Embryonic facial prominence (tissue), 1 donor: ENCODE data around the gene SLC35F1.

Experiments used
- DNase-seq: peaks from one replicate; pipeline ENCODE4 v3.0.0-alpha.2; 2016; ENCODE audit errors: extremely low spot score

The SLC35F1 gene

GRCh38 chr6:118197539-118197938, 290.5 kb downstream of the SLC35F1 start:
- no peak for DNase-seq

GRCh38 chr6:118198746-118199145, 291.7 kb downstream of the SLC35F1 start:
- DNase-seq, result no peak

DNA sequence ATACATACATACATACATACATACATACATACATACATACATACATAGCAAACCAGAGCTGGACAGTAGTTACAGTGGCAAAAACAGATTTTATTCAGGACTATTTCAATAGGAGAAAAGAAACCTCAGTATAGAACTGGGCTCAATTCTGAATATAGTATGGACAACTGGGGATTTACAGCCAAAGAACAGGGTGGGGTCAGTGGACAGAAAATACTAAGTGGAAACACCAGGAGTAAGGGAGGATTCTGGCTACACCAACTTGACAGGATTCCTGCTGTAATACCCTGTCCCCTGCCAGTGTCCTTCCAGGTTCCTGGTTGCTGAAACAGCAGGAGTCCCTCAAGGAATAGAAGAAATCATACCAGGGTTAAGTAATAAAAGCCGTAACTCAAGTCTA, 293.1 kb downstream of the SLC35F1 start:
- no peak for DNase-seq

- DNase-seq, result no peak
These were observed 295.5 kb downstream of the SLC35F1 start for GRCh38 chr6:118202517-118202916.

GRCh38 chr6:118203545-118203944, 296.5 kb downstream of the SLC35F1 start:
- DNase-seq, result no peak

GRCh38 chr6:118206221-118206620, 299.2 kb downstream of the SLC35F1 start:
- DNase-seq, result no peak

- DNase-seq, result no peak
These were observed 300.9 kb downstream of the SLC35F1 start for GRCh38 chr6:118207947-118208346.

GRCh38 chr6:118212451-118213173, 305.5 kb downstream of the SLC35F1 start:
- no peak for DNase-seq

GRCh38 chr6:118215269-118215668, 308.2 kb downstream of the SLC35F1 start:
- no peak for DNase-seq

DNA sequence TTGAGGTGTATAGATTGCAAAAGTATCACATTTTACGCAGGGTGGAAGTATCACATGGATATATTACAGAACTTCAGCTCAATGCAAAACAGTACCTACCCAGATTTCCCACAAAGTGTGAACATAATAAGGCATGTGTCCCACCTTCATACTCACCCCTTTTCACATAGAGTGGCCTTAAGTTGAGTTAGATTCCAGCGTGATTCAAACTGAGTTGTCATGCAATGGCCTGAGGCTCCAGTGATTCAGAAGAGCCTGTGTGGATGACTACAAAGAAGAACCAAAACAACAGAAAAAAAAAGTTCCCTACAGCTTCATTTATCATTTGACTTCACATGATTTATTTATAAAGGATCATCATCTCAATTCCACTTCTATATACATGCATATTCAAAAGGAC, 309.7 kb downstream of the SLC35F1 start:
- no peak for DNase-seq

- DNase-seq, result no peak
These were observed 311.1 kb downstream of the SLC35F1 start for GRCh38 chr6:118218156-118218555.

DNA sequence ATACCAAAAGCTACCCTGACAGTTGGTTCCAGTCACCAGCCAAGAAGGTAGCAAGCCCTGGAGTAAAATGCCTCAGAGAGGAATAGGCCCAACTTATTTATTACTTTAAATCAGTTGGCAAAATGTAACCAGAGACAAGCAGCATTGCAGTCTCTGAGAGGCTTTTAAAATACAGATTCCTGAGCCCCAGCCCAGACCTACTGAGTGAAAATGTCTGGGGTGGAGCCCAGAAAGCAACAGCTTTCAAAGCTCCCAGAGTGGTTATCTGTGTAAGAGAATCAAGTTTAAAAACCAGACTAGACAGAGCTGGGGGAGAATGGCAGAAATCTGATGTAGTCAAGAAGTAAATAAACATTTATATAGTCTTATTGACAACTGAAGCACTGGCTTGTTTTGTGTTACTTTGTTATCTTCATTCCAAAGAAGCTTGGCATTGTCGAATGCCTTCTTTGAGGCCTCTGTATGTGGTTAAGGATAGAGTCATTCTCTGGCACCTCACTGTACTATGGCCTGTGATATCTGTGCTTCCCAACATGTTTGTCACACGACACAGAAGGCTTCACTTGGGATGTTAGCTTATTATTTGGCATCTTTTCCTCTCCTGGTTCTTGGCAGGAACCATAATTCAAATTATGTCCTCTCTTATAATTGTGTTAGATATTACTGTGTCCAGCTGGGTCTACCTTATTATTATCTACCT, 313.5 kb downstream of the SLC35F1 start:
- DNase-seq, result no peak

DNA sequence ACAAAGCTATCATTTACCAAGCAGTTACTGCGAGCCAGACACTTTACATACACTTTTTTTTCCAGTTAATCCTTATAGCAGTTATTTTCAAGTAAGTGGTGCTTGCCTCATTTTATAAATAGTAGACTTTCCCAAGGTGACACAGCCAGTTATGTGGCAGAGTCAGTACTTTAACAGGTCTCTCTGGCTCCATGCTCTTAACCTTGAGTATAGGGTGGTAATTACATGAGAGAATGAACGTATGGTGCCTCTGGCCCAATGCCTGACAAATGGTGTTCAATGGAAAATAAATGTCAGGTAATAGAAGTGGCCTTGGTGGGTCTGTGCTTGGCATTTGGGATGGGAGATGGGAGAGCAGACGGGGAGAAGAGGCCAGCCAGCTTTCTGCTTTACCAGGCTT, 316.3 kb downstream of the SLC35F1 start:
- DNase-seq, result no peak

DNA sequence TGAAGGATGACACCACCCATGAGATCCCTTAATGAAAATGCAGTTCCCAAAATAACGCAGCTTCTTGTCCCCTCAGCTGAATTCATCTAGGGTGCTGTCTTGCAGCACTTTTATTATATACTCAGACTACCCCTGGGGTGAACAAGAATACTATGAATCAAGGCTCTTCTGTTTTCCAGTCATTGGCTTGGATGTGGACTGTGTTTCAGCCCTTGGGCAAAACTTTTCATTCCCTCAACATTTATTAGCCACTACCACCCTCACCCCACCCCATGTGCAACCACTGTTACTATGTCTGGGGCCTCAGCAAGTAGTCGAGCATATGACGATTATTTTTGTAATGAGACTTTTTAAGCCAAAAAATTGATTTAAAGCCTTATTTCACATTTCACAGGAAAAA, 321.8 kb downstream of the SLC35F1 start:
- DNase-seq, result no peak

DNA sequence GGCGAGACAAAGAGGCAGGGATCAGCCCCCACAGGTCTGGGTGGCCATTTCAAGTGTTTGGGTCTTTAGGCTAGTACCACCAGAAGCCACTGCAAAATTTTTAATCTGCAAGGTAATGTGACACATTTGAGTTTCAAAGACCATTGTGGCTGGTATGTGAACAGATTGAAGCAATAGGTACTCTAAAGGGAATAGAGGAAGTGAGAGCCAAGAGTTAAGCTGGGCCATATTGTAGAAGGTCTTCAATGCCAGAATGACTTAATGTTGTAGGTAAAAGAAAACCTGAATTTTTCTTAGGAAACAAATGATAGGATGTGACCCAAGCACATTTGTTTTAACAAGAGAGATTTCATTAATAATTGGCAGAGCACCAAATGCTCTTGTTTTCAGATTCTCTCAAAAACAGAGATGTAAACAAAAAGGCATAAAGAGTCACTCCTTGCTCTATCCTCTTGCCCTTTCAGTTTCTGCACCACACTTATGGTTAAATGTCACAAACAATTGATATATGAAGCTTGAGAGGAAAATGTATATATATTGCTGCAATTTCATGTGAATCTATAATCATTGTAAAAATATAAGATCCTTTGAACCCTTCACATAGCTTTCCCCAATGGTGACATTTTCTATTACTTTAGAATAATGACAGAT, 333.9 kb downstream of the SLC35F1 start:
- no peak for DNase-seq

- no peak for DNase-seq
These were observed 339.3 kb downstream of the SLC35F1 start for GRCh38 chr6:118246406-118246805.

GRCh38 chr6:118248171-118248570, 341.1 kb downstream of the SLC35F1 start:
- no peak for DNase-seq

DNA sequence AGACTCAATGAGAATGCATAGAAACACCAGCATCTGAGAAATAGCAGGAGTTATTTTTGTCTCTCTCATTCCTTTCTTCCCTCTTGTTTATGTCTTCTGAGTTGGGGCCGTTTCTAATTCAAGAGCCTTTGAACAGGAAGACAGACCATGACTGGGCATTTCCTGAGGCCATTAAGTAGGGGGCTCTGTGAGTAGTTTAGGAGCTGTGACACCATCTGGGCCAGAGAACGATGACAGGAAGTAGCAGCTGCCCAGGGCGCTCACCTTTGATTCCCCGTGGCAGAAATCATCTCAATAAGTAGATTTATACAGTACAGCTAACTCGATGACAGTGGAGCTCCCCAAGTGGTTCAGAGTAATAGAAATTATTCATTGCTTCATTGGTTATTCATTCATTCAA, 342.6 kb downstream of the SLC35F1 start:
- DNase-seq, result no peak

- DNase-seq, result no peak
These were observed 345.4 kb downstream of the SLC35F1 start for GRCh38 chr6:118252474-118252873.

- DNase-seq, result no peak
These were observed 346.7 kb downstream of the SLC35F1 start for GRCh38 chr6:118253741-118254140.

DNA sequence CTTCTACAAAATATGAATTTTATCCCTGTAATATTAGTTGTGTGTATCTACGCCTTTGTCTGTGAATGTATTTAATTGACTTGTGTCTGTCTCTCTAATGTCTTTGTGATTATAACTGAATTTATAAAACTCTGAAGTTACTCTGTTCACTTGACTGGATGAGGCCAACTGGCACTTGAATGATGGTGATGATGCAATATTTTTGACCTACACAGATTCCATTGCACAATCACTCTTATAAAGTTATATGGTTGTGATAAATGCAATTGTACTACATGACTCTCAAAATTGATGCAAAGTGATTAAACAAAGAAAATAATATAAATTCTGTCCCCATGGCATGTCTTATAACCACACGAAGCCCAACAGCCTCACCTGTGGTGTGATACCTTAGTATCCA, 353.8 kb downstream of the SLC35F1 start:
- no peak for DNase-seq

GRCh38 chr6:118263921-118264486, 356.9 kb downstream of the SLC35F1 start:
- DNase-seq, result no peak

DNA sequence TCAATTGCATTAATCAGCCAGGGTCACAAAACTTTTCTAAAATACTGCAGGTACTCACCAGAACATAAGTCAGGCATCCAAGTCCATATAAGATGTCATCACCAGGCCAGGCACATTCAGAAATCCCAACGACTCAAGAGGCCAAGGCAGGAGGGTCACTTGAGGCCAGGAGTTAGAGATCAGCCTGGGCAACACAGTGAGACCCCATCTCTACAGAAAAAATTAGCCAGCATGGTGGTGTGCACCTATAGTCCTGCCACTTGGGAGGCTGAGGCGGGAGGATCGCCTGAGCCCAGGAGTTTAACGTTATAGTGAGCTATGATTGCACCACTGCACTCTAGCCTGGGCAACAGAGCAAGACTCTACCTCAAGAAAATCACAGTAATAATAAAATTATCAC, 362.6 kb downstream of the SLC35F1 start:
- DNase-seq, result no peak
